ENCODE results near the gene GPC5.

GRCh38 chr13:91470084-91470621 lies 71.7 kb downstream of the GPC5 start:
- TF ChIP-seq REST (IDR thresholded peaks at IDR 0.05; ENCODE audit: insufficient read depth in 1 of 2, low read depth in 2 of 2, low read length in 1 of 2) (no peak), CTCF (IDR thresholded peaks at IDR 0.05) (no peak), POLR2AphosphoS5 (IDR thresholded peaks at IDR 0.05; ENCODE audit: low read depth, low read length) (no peak), SIN3A (IDR thresholded peaks at IDR 0.05; ENCODE audit: borderline replicate concordance, insufficient read depth, low read depth, low read length) (no peak)
